ENCODE measurements around the gene USHBP1.
"Not testable (repeated sequence)": the region's sequence is repeated elsewhere in the genome, so short reads cannot be mapped to it uniquely, and the experiment has no call there.

The USHBP1 gene

GRCh38 chr19:17296273-17296672 is 31.7 kb upstream of the USHBP1 start:
- no peak for DNase-seq (ENCODE audit: low read depth in 2 of 2)

- not testable (repeated sequence) for DNase-seq (ENCODE audit: low read depth in 2 of 2)
Observed at GRCh38 chr19:17295551-17295950, 31.0 kb upstream of the USHBP1 start.

DNA sequence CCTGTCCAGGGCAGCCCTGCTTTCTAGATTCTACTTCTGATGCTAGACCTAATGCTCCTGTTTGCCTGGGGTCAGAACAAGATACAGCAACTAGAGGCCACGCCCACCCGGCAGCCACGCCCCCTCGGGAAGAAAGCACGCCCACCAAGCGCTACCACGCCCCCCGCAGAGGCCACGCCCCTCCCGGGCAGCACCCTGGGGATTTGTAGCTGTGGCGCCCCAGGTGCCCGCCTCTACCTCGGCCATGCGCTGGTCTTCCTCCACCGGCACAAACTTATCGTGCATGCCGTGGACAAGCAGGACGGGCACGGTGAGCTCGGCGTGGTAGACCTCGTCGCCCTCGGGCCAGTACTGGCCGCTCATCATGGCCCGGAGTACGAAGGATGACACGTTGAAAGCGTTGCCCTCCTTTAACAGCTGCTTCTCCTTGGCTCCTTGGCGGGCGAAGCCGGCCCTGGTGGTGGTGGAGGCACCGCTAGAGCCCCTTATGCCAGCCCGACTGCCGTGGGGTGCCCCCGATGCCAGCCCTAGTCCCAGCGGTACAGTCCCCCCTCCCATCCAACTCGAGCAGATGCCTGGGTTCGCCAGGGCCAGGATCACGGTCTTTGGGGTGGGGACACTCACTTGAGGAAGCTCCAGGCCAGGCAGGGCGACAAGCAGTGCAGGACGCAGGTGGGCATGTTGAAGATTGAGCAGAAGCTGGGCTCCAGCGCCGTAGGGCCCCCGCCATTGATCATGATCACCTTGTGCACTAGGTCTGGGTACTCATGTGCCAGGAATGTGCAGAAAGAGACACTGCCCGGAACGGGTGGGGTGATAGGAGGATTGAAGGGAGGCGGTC is 29.7 kb upstream of the USHBP1 start:
- DNase-seq (ENCODE audit: low read depth in 2 of 2): no peak

DNA sequence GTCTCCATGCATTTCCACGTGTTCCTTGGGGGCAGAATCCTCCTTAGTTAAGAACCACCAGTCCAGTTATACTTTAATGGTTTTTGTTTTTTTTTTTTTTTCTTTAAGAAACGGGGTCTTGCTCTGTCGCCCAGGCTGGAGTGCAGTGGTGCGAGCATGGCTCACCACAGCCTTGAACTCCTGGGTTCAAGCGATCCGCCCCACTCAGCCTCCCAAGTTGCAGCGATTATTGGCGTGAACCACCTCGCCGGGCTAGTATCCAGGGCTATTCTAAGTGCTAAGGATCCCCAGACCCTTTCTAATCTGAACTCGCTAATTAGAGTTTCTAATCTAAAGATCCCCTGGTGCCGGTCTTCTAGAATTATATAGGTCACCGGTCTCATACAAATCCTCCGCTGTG is 29.1 kb upstream of the USHBP1 start:
- DNase-seq (ENCODE audit: low read depth in 2 of 2): no peak

- DNase-seq (ENCODE audit: low read depth in 2 of 2): peak; percentile 71 to 74
Observed at GRCh38 chr19:17292301-17293074, 27.9 kb upstream of the USHBP1 start.

DNA sequence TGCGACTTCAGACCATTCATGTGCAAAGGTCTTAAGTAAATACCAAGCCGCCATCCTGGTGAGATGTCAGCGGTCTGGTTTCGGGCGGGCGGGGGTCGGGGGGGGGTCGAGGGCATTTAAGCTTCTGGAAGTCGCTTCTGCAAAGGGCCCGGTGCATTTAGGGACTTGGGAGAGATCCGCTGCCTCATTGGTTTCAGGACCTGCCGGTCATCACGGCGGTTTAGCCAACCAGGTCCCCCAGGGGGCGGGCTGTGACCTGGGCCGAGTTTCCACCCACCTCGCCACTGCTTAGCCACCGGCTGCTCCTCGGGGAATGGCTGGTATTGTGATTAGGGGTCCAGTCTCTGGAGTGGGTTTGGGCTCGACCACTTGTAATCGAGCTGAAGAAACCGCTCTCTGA is 24.9 kb upstream of the USHBP1 start:
- peak; percentile 68 to 69 for DNase-seq (ENCODE audit: low read depth in 2 of 2)

DNA sequence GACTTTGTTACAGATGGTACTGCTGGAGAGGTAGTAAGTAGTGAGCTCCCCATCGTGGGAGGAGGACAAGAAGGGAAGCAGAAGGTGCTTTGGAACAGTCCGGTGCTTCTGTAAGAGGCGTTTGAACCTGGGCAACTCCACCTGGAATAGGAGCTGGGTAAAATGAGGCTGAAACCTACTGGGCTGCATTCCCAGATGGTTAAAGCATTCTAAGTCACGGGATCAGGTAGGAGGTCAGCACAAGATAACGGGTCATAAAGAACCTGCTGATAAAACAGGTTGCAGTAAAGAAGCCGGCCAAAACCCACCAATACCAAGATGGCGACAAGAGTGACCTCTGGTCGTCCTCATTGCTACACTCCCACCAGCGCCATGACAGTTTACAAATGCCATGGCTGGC is 22.2 kb upstream of the USHBP1 start:
- DNase-seq (ENCODE audit: low read depth in 2 of 2): no peak

- no peak for DNase-seq (ENCODE audit: low read depth in 2 of 2)
Observed at GRCh38 chr19:17286263-17286662, 21.7 kb upstream of the USHBP1 start.

DNA sequence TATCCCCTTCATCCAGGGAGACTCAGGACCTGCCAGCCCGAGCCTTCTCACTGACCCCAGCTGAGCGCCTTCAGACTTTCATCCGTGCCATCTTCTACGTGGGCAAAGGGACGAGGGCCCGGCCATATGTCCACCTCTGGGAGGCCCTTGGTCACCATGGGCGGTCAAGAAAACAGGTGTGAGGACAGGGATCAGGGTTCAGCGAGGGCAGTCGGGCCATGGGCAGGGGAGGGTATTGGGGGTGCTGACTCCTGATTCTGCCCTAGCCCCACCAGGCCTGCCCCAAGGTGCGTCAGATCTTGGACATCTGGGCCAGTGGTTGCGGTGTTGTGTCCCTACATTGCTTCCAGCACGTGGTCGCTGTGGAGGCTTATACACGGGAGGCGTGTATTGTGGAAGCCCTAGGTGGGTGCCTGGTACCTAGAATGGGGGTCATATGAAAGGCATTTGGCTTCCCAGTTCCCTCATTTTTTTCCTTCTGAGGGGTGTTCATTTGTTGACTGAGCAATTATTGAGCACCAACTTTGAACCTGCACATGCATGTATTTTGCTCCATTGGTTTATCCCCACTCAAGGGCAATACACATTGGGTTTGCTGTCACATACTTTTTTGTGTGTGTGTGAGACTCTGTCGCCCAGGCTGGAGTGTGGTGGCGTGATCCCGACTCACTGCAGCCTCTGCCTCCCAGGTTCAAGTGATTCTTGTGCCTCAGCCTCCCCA is 21.0 kb upstream of the USHBP1 start:
- DNase-seq (ENCODE audit: low read depth in 2 of 2): no peak

GRCh38 chr19:17283504-17283996 is 19.0 kb upstream of the USHBP1 start:
- DNase-seq (ENCODE audit: low read depth in 2 of 2): no peak

GRCh38 chr19:17282488-17283125 is 18.1 kb upstream of the USHBP1 start:
- peak in 1 of 2 experiments; percentile 42 for DNase-seq (ENCODE audit: low read depth in 2 of 2)

DNA sequence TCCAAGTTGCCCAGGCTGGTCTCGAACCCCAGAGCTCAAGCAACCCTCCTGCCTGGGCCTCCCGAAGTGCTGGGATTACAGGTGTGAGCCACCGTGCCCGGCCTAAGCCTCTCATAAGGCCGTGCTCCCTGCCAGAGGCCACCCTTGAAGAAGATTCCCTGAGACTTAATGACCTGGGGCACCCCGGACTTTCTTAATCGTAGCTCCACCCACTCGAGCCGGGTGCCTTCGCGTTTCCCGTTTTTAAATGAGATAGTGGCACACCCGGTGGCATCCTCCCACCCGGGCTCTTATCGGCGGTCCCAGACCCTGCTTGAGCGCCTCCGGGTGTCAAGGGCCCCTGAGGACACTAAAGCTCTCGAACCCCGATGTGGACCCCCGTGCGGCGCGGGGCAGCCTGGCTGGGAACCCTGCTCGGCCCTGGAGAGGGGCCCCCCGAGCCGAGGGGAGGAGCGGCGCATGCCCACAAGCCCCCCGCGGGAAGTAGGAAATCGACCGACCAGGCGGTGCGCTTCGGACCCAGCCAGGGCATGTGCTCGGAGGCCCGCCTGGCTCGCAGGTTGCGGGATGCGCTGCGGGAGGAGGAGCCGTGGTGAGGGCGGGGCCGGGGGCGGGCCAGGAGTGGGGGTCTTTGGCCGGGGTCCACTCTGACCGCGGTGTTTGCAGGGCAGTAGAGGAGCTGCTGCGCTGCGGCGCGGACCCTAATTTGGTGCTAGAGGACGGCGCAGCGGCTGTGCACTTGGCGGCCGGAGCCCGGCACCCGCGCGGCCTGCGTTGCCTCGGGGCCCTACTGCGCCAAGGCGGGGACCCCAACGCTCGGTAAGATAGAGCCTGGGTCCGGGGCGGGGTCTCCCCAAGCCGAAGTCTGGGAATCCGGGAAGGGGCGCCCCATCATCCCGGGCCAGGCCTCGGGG is 17.1 kb upstream of the USHBP1 start, which contains the start of gene ANKLE1:
Gene ANKLE1 (plus strand): TSS at position 511 of the 914 bp plus-strand sequence. CDS start 20 bp downstream, at position 531.
- no peak for DNase-seq (ENCODE audit: low read depth in 2 of 2)

GRCh38 chr19:17279436-17279835 is 14.9 kb upstream of the USHBP1 start:
- DNase-seq (ENCODE audit: low read depth in 2 of 2): no peak

DNA sequence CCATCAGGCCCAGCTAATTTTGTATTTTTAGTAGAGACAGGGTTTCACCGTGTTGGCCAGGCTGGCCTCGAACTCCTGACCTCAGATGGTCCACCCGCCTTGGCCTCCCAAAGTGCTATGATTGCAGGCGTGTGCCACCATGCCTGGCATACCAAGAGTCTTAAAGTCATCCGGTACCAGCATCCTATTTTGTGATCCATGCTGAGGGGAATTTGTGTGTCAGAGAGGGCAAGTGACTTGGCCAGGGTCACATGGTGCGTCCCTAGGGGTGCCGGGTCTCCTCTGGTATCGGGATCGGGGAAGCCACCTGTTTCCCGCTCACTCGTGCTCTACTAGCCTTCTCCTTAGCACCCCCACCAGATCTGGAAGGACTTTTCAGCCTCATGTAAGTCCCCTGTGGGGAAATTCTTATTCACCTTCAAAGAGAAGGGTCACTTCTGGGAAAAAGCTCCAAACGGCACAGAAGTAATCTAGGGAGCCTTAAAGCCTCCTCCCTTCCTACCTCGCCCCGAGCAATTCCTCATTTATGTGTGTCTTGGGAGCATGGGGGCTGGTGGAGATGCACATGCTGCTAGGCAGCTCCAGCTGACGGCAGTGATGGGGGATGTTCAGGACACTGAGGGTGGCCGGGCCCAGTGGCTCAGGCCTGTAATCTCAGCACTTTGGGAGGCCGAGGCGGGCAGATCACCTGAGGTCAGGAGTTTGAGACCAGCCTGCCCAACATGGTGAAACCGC is 11.1 kb upstream of the USHBP1 start:
- no peak for DNase-seq (ENCODE audit: low read depth in 2 of 2)

GRCh38 chr19:17274892-17275291 is 10.3 kb upstream of the USHBP1 start:
- not testable (repeated sequence) for DNase-seq (ENCODE audit: low read depth in 2 of 2)

GRCh38 chr19:17268754-17269153 is 4.2 kb upstream of the USHBP1 start:
- DNase-seq (ENCODE audit: low read depth in 2 of 2): no peak

GRCh38 chr19:17266975-17267788 is 2.6 kb upstream of the USHBP1 start, which contains the start of gene BABAM1:
Gene BABAM1, plus strand, starts transcription at chr19:17267443. Its CDS starts 1,364 bp downstream, at chr19:17268807.
- DNase-seq (ENCODE audit: low read depth in 2 of 2): peak; percentile 99

- DNase-seq (ENCODE audit: low read depth in 2 of 2): no peak
Observed at GRCh38 chr19:17266589-17266974, 2.0 kb upstream of the USHBP1 start.

- DNase-seq (ENCODE audit: low read depth in 2 of 2): no peak
Observed at GRCh38 chr19:17266026-17266425, 1.5 kb upstream of the USHBP1 start.

All from fibroblast of skin of left quadriceps (primary cell).